Measurements from ENCODE around the gene USPL1.

USPL1 gene

DNA sequence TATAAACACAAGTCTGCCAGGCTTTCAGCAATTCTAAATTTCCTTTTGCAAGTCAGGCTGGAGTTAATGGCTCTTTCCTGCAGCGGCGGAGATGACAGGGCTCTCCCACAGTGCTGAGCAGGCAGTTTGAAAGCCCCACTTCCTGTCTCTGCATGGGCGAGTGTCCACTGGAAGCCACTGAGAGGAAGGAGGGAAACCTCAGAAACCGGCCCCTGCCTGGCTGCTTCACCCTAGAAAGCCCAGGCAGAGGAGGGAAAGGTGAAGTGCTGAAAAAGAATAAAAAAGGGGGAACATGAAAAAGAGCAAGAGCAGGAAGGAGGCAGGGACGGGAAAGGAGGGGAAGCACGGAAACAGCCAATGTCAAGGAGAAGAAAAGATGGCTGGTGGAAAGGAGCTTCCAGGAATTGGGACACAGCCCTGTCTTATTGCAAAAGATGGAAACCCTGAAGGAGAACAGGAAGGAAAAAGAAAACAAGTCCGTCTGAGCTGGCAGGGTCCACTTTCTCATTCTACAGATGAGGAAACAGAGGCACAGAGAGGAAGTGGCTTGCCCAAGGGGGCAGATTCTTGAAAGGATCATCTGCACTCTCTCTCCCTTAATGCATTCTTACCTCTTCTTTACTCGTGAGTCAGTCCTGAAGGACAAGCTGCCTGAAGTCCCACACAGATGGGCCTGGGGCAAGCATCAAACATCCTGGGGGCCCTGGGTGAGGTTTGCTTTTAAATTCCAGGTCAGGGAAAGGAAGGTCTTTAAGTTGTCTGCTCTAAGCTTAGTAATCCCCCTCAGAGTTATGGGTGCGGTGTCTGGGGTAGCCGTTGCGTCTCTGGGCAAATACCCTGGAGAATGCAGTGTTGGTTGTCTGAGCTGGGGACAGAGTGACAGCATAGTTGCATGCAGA is 78.8 kb downstream of the USPL1 start:
- FAIRE-seq (no peak), DNase-seq (ENCODE audit: low spot score) (peak; percentile 48)

DNA sequence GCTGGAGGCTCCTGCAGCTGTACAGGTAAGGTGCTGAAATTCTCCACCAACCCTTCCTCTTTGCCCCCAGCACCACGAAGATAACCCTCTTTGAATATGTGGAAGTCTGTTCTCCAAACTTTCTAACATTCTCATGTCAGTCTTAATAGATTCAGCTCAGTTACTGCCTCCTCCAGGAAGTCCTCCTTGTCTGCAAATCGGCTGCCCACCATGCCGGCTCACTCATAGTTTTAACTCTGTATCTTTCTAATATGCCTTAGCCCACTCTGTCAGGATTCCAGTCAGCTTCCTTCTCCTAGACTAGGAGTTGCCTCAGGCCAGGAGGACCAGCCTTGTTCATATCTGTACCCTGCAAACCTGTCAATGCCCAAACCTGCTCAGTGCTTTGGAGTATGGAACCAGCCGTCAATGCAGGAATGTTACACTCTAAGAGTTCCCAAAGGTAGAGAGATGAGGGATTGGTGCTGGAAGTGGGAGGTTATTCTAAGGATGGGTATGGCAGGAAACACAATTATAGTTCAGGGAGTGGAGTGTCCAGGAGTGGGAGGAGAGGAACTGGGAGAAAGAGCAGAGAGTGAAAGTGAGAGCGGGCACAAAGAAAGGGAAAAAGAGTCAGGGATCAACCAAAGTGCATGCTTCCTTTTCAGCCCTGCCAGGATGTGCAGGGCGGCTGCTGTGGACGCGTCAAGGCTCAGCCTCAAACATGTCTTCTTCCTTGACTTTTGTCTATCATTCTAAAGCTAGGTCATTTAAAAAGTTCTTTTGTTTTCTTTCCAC is 79.6 kb downstream of the USPL1 start:
- DNase-seq (ENCODE audit: low spot score), result no peak
- no peak for FAIRE-seq

DNA sequence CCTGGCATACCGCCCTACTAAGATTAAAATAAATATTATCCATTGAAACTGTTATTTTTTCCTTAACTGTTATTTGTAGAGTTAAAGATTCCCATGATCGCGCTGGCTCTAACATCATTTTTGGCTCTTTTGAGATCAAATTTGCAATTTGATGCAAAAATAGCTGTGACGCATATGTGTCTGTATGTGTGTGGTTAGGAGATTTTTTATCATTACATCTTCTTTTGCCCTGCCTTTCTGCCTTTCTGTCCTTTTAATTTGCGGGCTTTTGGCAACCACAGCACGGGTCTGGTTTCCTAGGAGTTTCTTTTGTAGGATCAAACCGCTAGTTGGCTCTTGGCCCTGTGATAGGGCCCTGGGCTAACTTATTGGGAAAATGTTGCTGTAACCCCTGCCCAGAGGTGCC is 80.3 kb downstream of the USPL1 start:
- DNase-seq (ENCODE audit: low spot score) (no peak), FAIRE-seq (no peak)

DNA sequence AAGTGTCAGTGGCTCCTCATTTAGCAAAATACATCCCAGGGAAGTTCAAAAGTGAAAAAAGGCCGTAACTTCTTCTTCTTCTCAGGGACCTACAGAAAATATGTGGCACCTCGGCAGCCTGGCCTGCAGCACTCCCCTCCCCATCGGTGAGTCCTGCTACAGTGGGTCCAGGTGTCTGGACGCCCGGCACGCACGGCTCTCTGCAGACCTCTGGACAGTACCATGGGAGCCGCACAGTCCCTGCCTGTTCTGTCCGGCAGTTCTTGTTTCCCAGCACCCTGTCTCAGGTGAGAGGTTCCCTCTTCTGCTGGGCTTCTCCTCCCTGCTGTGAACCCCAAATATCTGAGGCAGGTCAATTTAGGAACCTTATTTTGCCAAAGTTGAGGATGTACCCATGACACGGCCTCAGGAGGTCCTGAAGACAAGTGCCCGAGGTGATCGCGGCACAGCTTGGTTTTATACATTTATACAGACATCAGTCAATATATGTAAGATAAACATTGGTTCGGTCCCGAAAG is 80.8 kb downstream of the USPL1 start:
- FAIRE-seq (no peak), DNase-seq (ENCODE audit: low spot score) (no peak)

DNA sequence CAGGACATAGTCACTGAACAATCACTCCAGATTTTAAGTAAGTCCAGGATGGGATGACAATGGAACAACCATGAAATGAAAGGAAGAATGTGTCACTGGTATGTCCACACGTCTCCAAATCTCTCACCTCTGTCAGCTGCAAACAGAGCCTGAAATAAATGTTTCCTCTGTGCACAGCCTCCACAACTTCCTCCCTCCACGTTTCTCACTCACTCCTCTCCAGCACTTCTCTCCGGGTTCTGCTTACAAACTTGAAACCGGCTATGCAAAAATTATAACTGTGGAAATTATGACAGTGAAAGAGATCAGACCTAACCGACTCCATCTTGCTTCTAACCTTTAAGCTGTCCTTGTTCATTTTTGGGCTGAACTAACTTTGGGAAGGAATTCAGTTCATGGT is 82.6 kb downstream of the USPL1 start:
- DNase-seq (ENCODE audit: low spot score) (no peak), FAIRE-seq (no peak)

DNA sequence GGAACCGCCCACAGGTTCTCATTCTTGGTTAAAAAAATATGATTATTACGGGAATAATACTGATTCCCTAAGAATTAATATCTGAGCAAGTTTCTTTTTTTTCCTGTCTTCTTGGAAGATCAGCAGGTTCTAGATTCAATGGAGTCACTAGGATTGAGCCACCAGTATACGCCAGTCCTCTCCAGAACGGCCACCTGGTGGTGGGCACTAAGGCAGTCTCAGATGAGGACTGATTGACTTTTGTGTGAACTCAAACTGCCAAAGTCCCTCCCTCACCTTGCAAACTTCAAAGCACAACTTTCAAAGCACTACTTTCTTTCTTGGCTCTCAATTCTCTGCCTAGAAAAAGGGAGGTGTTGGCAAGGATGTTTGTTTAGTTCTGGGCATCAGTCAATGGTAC is 84.3 kb downstream of the USPL1 start:
- FAIRE-seq (no peak), DNase-seq (ENCODE audit: low spot score) (no peak)

DNA sequence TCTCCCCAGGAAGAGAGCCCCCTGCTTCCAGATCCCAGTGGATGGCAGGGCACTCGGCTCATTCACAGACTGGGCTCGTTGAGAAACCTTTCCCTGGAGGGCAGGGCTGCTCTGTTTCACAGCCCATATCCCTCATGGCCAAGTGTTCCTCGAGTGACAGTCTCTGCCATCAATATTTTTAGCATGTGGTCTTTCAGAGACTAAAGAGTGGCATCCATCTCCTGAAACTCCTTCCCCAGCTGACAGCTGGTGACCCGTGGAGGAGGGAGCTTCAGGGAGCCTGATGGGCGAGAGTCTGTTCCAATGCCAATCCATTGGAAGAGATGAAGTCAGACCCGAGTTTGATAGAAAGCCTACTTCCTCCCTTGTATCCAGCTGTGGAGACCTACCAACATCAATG is 86.9 kb downstream of the USPL1 start:
- FAIRE-seq, result no peak

DNA sequence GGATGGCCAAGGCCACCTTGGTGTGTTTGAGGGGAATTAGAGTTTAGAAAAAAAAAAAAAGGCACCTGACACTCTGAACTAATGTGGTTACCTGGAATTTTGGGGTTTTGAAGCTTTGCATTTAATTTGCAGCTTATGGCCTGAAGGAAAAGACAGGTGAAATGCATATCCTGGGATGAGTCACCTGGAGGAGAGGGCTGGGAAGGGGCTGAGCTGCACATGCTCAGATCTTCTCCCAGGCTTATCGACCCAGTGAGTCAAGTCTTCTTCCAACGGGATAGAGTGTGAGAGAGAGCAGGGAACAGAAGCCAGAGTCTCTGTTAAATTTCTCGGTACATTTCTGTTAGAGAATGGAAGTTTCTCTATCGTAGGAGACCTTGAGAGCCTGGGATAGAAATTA is 88.0 kb downstream of the USPL1 start:
- no peak for FAIRE-seq
- DNase-seq (ENCODE audit: low spot score), result peak; percentile 15

More for the DNA sequence above, 86.9 kb downstream of the USPL1 start:
- no peak for DNase-seq (ENCODE audit: low spot score)

DNA sequence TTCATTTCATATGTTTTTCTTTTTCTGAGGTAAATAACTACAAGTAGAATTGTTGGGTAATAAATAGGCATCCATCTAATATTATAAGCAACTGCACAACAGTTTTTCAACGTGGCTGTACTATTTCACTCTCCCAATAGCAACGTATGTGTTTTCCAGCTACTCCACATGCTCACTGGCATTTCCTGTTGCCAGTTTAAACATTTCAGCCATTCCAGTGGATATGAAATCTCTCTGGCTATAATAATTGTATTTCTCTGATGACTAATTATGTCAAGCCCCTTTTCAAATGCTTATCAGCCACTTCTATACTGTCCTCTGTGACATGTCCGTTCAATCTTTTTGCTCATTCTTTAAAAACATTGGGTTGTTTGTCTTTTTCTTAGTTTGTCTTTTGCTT is 90.8 kb downstream of the USPL1 start:
- FAIRE-seq (no peak), DNase-seq (ENCODE audit: low spot score) (no peak)

Measured in RCC 7860 (cell line).